NCI-H1105 (cell line): ENCODE measurements around the gene RAD51B.
"Not testable (repeated sequence)": the region's sequence is repeated elsewhere in the genome, so short reads cannot be mapped to it uniquely, and the experiment has no call there.

ENCODE experiments used
- DNase-seq: peaks from one replicate; lab custom pipeline; 2025; lab: John Stamatoyannopoulos, UW

RAD51B gene

GRCh38 chr14:68749487-68750475 lies 930.2 kb downstream of the RAD51B start:
- no peak for DNase-seq

GRCh38 chr14:68752271-68753006 lies 932.9 kb downstream of the RAD51B start:
- no peak for DNase-seq

- DNase-seq: no peak
Measured at GRCh38 chr14:68753690-68754089, 934.1 kb downstream of the RAD51B start.

- DNase-seq: no peak
Measured at GRCh38 chr14:68755016-68755353, 935.4 kb downstream of the RAD51B start.

GRCh38 chr14:68756000-68756481 lies 936.5 kb downstream of the RAD51B start:
- DNase-seq: no peak

GRCh38 chr14:68756734-68757133 lies 937.2 kb downstream of the RAD51B start:
- DNase-seq: no peak

- DNase-seq: no peak
Measured at GRCh38 chr14:68757618-68758081, 938.1 kb downstream of the RAD51B start.

GRCh38 chr14:68758301-68758700 lies 938.7 kb downstream of the RAD51B start:
- DNase-seq: no peak

GRCh38 chr14:68759017-68759560 lies 939.5 kb downstream of the RAD51B start:
- no peak for DNase-seq

GRCh38 chr14:68759937-68760336 lies 940.4 kb downstream of the RAD51B start:
- DNase-seq: no peak

- no peak for DNase-seq
Measured at GRCh38 chr14:68760761-68761160, 941.2 kb downstream of the RAD51B start.

GRCh38 chr14:68761391-68761790 lies 941.8 kb downstream of the RAD51B start:
- no peak for DNase-seq

GRCh38 chr14:68762953-68763764 lies 943.6 kb downstream of the RAD51B start:
- no peak for DNase-seq

- not testable (repeated sequence) for DNase-seq
Measured at GRCh38 chr14:68763843-68764242, 944.3 kb downstream of the RAD51B start.

- no peak for DNase-seq
Measured at GRCh38 chr14:68766299-68767247, 947.0 kb downstream of the RAD51B start.

GRCh38 chr14:68767248-68767645 lies 947.7 kb downstream of the RAD51B start:
- no peak for DNase-seq

- no peak for DNase-seq
Measured at GRCh38 chr14:68768316-68768715, 948.7 kb downstream of the RAD51B start.

- no peak for DNase-seq
Measured at GRCh38 chr14:68770051-68770450, 950.5 kb downstream of the RAD51B start.

- no peak for DNase-seq
Measured at GRCh38 chr14:68770553-68771286, 951.1 kb downstream of the RAD51B start.

- DNase-seq: no peak
Measured at GRCh38 chr14:68771631-68772030, 952.1 kb downstream of the RAD51B start.
